ENCODE measurements around the gene NRTN. TPM values are rescaled to one million over a fixed set of nuclear protein-coding genes. Genes with fewer than 3 reads are reported as not detected.

NRTN gene
- total RNA-seq, 1 experiment from 2014 or later: 1.9 TPM

GRCh38 chr19:5806905-5807304 lies 2.0 kb downstream of the NRTN start:
- no peaks in the 10 kb centered on the region for H3K4me1 ChIP-seq (replicated peaks; ENCODE audit: insufficient read depth)
- TF ChIP-seq EZH2 (IDR thresholded peaks at IDR 0.05; ENCODE audit: low read depth) (no peak), CTCF (conservative IDR thresholded peaks at IDR 0.05) (no peak)
- no peak overlapping the region for H3K27ac ChIP-seq
- H3K79me2 ChIP-seq (ENCODE audit: low read depth): no peaks in the 10 kb centered on the region
- no peak for DNase-seq
- H4K20me1 ChIP-seq (ENCODE audit: insufficient read depth): no peaks in the 10 kb centered on the region
- no TSS peak for BruUV-seq (replicated peaks)
- no peaks in the 10 kb centered on the region for H3K9me2 ChIP-seq (ENCODE audit: insufficient read depth)
- POLR2A ChIA-PET (ENCODE audit: unreplicated experiment): no interaction called here
- H2AFZ ChIP-seq: no peak overlapping the region
- H3K4me3 ChIP-seq: no peak overlapping the region
- no peaks in the 10 kb centered on the region; the same call in 1 of the 2 replicates for H3F3A ChIP-seq (ENCODE audit: insufficient read depth, low read depth)
- no peaks in the 10 kb centered on the region for H3K9me3 ChIP-seq (ENCODE audit: insufficient read depth, low read depth)
- no peaks in the 10 kb centered on the region for H3K36me3 ChIP-seq (ENCODE audit: low read depth)
- 0 out of 2 replicates have a peak, but pooled peaks cover 8% of the 10 kb centered on the region for H3K27me3 ChIP-seq (ENCODE audit: insufficient read depth, low read depth)
- no peak overlapping the region for H3K4me2 ChIP-seq
- intact Hi-C loops (cut with micrococcal nuclease; ENCODE audit: unreplicated experiment): loop anchor here (10.0 kb wide), 2 partner anchors 178 to 218 kb away; no protein-coding TSS in a partner anchor
- CTCF ChIA-PET: interaction anchor here (0.6 to 0.7 kb wide), 2 partner anchors 215 to 804 kb away, joined by 3 to 4 read pairs; no protein-coding TSS in a partner anchor

- ChIA-PET CTCF (interaction anchor here (0.6 to 1.0 kb wide), 2 partner anchors 211 to 1412 kb away, joined by 5 to 8 read pairs; no protein-coding TSS in a partner anchor), POLR2A (ENCODE audit: unreplicated experiment) (interaction anchor here (0.5 kb wide), 1 partner anchor 18 kb away, joined by 4 read pairs; no protein-coding TSS in a partner anchor)
- intact Hi-C loops (cut with micrococcal nuclease; ENCODE audit: unreplicated experiment): loop anchor here (10.0 kb wide), 2 partner anchors 177 to 217 kb away; no protein-coding TSS in a partner anchor
- H3K4me3 ChIP-seq: no peak overlapping the region
- no TSS peak for BruUV-seq (replicated peaks)
- no peaks in the 10 kb centered on the region for H3K9me3 ChIP-seq (ENCODE audit: insufficient read depth, low read depth)
- H3K4me1 ChIP-seq (replicated peaks; ENCODE audit: insufficient read depth): no peaks in the 10 kb centered on the region
- TF ChIP-seq EZH2 (IDR thresholded peaks at IDR 0.05; ENCODE audit: low read depth) (no peak), CTCF (conservative IDR thresholded peaks at IDR 0.05) (no peak)
- no peaks in the 10 kb centered on the region for H3K9me2 ChIP-seq (ENCODE audit: insufficient read depth)
- DNase-seq: no peak
- H2AFZ ChIP-seq: no peak overlapping the region
- H3K4me2 ChIP-seq: no peak overlapping the region
- H3K79me2 ChIP-seq (ENCODE audit: low read depth): no peaks in the 10 kb centered on the region
- H3K27ac ChIP-seq: no peak overlapping the region
- 0 out of 2 replicates have a peak, but pooled peaks cover 8% of the 10 kb centered on the region for H3K27me3 ChIP-seq (ENCODE audit: insufficient read depth, low read depth)
- H4K20me1 ChIP-seq (ENCODE audit: insufficient read depth): no peaks in the 10 kb centered on the region
- H3K36me3 ChIP-seq (ENCODE audit: low read depth): no peaks in the 10 kb centered on the region
- no peaks in the 10 kb centered on the region; the same call in 1 of the 2 replicates for H3F3A ChIP-seq (ENCODE audit: insufficient read depth, low read depth)
Observed at GRCh38 chr19:5808120-5808816, 3.4 kb downstream of the NRTN start.

- Histone ChIP-seq H3F3A (ENCODE audit: insufficient read depth, low read depth) (no peaks in the 10 kb centered on the region; the same call in 1 of the 2 replicates), H3K27me3 (ENCODE audit: insufficient read depth, low read depth) (0 out of 2 replicates have a peak, but pooled peaks cover 8% of the 10 kb centered on the region), H3K27ac (peak overlapping the region; percentile 34; the same call in 1 of the 2 replicates), H3K9me3 (ENCODE audit: insufficient read depth, low read depth) (no peaks in the 10 kb centered on the region), H3K79me2 (ENCODE audit: low read depth) (no peaks in the 10 kb centered on the region), H3K36me3 (ENCODE audit: low read depth) (no peaks in the 10 kb centered on the region), H3K4me3 (no peak overlapping the region), H4K20me1 (ENCODE audit: insufficient read depth) (no peaks in the 10 kb centered on the region), H3K9me2 (ENCODE audit: insufficient read depth) (no peaks in the 10 kb centered on the region), H2AFZ (no peak overlapping the region), H3K4me2 (no peak overlapping the region), H3K4me1 (replicated peaks; ENCODE audit: insufficient read depth) (no peaks in the 10 kb centered on the region)
- no peak for DNase-seq
- BruUV-seq (replicated peaks): no TSS peak
- TF ChIP-seq CTCF (conservative IDR thresholded peaks at IDR 0.05) (no peak), EZH2 (IDR thresholded peaks at IDR 0.05; ENCODE audit: low read depth) (no peak)
- CTCF ChIA-PET: interaction anchor here (0.6 to 1.0 kb wide), 4 partner anchors 30 to 929 kb away, joined by 7 to 14 read pairs (median 8); no protein-coding TSS in a partner anchor
- intact Hi-C loops (cut with micrococcal nuclease; ENCODE audit: unreplicated experiment): loop anchor here (10.0 kb wide), 2 partner anchors 176 to 216 kb away; no protein-coding TSS in a partner anchor
- POLR2A ChIA-PET (ENCODE audit: unreplicated experiment): no interaction called here
Observed at GRCh38 chr19:5809053-5809452, 4.2 kb downstream of the NRTN start.
